Mononuclear cell (primary cell): Measurements from ENCODE around the gene DUSP10. TPM values are rescaled to one million over a fixed set of nuclear protein-coding genes. Genes with fewer than 3 reads are reported as not detected.

Experiments used
- H3K27me3 ChIP-seq: 2 replicates; pipeline ENCODE4 v1.6.0; 2011; ENCODE audit warnings: low read length, control low read depth; ENCODE audit not compliant: insufficient read depth
- H3K4me1 ChIP-seq: 2 replicates; pipeline ENCODE4 v1.5.1; 2011; ENCODE audit warnings: mild to moderate bottlenecking, low read length, control low read depth; ENCODE audit not compliant: insufficient read depth
- H3K4me3 ChIP-seq: 2 replicates; pipeline ENCODE4 v1.5.1; 2011; ENCODE audit warnings: mild to moderate bottlenecking, low read length, moderate library complexity
- H3K9me3 ChIP-seq: 2 replicates; pipeline ENCODE4 v1.5.1; 2011; ENCODE audit warnings: low read depth, mild to moderate bottlenecking, control low read depth, low read length
- total RNA-seq: library from RNA; depleted of rRNA; stranded (reverse); fragments of >200 nt; gene quantifications from one replicate; pipeline ENCODE4 v1.2.3, GENCODE V29; 2012

DUSP10 gene
- total RNA-seq, 1 donor, result 104 TPM

DNA sequence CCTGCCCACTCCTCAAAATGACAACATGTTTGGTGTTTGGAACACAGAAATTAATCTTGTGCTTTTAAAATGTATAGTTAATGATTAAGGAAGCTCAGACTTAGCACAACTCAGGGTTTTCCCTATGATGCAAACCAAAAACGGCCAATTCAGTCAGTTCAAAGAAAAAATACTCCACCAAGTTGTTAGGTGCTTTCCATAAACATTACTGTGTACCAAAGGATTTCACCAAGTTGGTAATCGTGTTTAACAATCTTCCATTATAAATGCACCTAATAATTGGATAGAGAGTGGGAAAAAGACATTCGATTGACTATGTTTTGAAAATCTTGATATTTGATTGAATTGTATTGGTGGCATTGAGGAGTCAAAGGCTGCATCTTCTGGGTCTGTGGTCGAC is 33.3 kb upstream of the DUSP10 start:
- Histone ChIP-seq H3K4me3 (no peak overlapping the region), H3K9me3 (no peaks in the 10 kb centered on the region), H3K4me1 (peaks cover 48% of the 10 kb centered on the region), H3K27me3 (no peaks in the 10 kb centered on the region)

GRCh38 chr1:221774054-221774842 is 32.4 kb upstream of the DUSP10 start:
- H3K27me3 ChIP-seq, result no peaks in the 10 kb centered on the region

DNA sequence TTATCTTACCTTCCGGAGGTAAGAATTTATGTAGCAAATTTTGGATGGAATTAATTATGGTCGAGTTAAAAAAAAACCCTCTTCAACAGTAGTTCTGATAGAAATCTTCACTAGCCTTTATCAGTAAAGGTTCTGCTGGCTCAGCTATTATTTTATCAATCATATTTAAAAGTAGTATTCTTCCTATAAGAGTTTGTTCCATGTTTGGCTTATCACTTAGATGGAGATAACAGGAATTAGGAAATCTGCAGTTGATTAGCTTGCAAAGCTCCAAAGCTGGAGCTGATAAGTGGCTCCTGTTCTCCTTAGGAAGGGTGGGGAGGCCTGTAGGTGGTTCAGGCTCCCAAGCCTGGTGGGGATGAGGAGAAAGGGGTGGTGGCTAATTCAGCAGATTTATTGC is 31.5 kb upstream of the DUSP10 start:
- H3K4me1 ChIP-seq, result peaks cover 33% of the 10 kb centered on the region
- no peaks in the 10 kb centered on the region for H3K9me3 ChIP-seq
- H3K27me3 ChIP-seq, result no peaks in the 10 kb centered on the region
- no peak overlapping the region for H3K4me3 ChIP-seq

More at GRCh38 chr1:221774054-221774842, 32.4 kb upstream of the DUSP10 start:
- Histone ChIP-seq H3K9me3 (no peaks in the 10 kb centered on the region), H3K4me1 (peaks cover 38% of the 10 kb centered on the region), H3K4me3 (no peak overlapping the region)

DNA sequence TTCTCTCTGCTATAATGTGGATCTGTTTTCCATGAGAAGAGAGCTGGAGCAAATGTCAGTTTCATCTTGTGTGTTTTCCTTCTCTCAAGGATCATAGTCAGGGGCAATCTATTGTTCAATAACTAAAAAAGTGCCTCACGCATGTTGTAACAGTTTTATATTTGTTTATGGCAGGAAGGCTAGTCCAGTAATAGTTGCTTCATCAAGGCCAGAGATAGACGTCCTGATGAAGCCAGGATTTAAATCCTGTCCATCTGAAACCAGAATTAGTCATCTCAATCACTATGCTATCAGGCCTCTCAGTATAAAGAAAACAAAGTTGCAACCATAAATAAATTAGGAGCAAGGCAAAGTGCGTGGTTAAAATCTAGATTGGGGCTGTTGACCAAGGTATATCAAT is 30.2 kb upstream of the DUSP10 start:
- Histone ChIP-seq H3K27me3 (no peaks in the 10 kb centered on the region), H3K9me3 (no peaks in the 10 kb centered on the region), H3K4me1 (peaks cover 25% of the 10 kb centered on the region), H3K4me3 (no peak overlapping the region)

GRCh38 chr1:221768444-221769066 is 26.7 kb upstream of the DUSP10 start:
- peaks cover 8% of the 10 kb centered on the region for H3K4me1 ChIP-seq
- no peaks in the 10 kb centered on the region for H3K27me3 ChIP-seq
- no peaks in the 10 kb centered on the region for H3K9me3 ChIP-seq
- H3K4me3 ChIP-seq, result no peak overlapping the region

DNA sequence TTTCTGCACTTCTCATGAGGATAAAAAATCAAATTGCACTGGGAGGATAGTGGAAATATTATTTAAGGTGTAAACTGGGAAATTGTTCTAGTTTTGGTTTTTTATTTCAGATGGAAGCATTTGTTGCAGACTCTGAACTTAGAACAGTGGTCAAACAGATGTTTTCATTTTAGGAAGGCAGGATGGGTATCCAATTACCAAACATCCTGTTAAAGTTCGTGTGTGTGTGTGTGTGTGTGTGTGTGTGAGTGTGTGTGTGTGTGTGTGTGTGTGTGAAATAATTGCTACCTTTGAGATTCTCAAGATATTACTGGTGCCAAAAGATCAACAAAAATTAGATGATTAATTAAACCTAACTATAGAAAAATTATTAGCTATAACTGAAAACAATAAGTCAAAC is 24.3 kb upstream of the DUSP10 start:
- peaks cover 8% of the 10 kb centered on the region for H3K4me1 ChIP-seq
- H3K4me3 ChIP-seq, result no peak overlapping the region
- no peaks in the 10 kb centered on the region for H3K9me3 ChIP-seq
- no peaks in the 10 kb centered on the region for H3K27me3 ChIP-seq

DNA sequence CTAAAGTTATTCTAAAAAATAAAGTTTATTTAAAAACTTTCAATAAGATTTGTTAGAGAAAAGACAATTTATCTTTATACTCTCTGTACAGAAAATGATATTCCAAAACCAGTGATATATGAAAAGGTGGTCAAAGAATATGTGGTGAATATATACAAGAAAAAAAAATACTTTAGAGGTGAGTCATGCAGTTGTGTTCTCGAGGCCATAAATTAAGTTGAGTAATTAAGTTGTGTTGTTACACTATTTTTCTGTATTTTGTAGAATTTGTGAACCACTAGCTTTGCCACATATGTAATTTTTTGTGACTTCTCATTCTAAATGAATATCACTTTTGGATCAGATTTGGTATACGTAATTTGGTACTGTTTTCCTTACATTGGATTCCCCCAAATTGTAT is 23.6 kb upstream of the DUSP10 start:
- Histone ChIP-seq H3K4me1 (peaks cover 8% of the 10 kb centered on the region), H3K4me3 (no peak overlapping the region), H3K27me3 (no peaks in the 10 kb centered on the region), H3K9me3 (no peaks in the 10 kb centered on the region)

DNA sequence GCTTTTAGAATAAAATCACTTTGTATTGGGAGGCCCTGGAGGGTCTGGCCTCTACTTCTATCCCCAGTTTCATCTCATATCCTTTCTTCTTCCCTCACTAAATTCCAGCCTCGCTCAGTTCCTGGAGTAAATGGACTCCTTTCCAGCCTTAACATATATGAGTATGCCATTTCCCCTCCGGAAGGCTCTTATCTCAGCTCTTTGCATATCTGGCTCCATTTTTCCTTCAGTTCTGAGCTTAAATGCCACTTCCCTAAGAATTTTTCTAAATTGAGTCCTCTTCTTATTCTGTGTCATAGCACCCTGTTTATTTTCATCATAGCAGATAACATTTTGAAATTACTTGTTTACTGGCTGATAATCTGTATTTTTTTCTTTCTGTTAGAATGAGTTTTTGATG is 20.2 kb upstream of the DUSP10 start:
- no peak overlapping the region for H3K4me3 ChIP-seq

DNA sequence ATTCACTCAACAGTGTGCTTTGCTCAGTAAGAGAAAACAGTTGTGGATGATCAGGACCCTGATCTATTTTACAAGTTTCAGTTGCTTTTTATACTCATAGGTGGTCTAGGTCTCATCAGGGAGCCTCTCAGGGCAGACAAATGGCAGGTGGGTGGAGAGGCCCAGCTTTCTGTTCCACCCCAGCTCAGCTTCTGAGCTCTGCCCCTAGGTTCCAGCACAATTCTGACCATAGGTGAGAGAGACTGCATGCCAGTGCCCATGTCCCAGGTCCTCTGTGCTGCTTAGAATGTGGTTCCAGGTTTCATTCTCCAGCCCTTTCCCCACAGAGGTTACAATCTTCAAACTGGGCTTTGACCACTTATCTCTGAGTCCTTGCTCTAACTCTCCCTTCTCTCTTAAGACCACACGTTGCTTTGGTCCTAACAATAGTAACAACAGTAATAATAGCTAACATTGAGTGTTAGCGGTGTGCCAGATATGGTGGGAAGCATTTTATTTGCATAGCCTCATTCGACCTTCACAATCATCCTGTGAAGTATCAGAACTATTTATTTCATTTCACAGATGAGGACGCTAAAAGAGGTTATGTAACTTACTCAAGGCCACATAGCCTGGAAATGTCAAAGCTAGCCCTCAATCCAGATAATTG is 19.6 kb upstream of the DUSP10 start:
- H3K27me3 ChIP-seq, result no peaks in the 10 kb centered on the region
- no peaks in the 10 kb centered on the region for H3K4me1 ChIP-seq
- no peaks in the 10 kb centered on the region for H3K9me3 ChIP-seq
- H3K4me3 ChIP-seq, result no peak overlapping the region

More for the DNA sequence above, 20.2 kb upstream of the DUSP10 start:
- Histone ChIP-seq H3K9me3 (no peaks in the 10 kb centered on the region), H3K4me1 (no peaks in the 10 kb centered on the region), H3K27me3 (no peaks in the 10 kb centered on the region)

DNA sequence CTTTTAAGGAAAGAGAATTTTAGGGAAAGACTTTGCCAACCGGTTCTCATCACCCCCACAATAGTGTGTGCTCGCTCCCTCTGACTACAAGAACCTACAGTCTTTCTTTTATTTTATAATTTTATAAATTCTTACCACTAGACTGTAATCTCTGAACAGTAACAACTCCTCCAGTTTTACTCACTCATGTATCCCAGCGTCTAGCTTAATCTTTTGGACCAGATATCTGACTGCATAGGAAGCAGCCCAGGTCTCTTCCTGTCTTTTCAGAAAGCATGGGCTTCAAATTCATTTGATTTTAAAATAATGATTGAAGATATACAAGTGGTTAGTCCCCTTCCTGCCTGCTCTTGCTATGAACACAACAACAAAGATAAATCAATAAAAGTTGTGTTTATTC is 19.0 kb upstream of the DUSP10 start:
- H3K9me3 ChIP-seq, result no peaks in the 10 kb centered on the region
- H3K4me1 ChIP-seq, result no peaks in the 10 kb centered on the region
- H3K27me3 ChIP-seq, result no peaks in the 10 kb centered on the region
- no peak overlapping the region for H3K4me3 ChIP-seq

DNA sequence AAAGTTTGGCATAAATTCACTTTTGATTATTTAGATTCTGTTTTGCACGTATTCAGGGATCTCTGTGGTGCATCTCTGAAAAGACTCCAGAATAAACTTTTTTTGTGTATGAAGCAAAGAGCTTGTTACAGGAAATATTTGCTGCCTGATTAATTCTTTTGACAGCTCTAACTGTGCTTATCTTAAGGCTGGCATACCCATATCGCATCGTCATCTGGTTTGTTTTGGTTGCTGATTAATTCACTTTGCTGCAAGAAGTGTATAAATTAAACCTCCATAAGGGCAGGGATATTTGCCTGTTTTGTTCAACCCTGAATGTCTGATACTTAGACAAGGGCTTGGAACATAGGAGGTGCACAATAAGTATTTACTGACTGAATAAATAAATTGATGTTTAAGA is 17.5 kb upstream of the DUSP10 start:
- Histone ChIP-seq H3K4me1 (peaks cover 7% of the 10 kb centered on the region), H3K9me3 (no peaks in the 10 kb centered on the region), H3K4me3 (no peak overlapping the region), H3K27me3 (no peaks in the 10 kb centered on the region)

DNA sequence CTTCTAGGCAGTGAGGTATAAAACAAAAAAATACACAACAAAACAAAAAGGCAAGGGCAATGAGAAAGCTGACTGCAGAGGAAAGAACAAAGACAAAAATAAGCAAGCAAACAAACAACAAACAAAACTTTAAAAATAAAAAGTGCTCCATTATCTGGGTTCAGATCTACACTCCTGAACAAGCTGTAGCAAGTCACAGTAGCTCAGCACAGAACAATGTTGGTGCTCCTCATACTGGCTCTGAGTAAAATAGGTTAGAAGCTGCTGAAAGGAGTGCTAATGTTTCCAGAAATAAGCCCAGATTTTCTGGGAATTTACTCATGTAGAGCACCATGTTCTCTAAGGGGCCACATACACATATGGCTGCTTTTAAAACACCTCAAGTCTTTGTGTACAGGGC is 16.6 kb upstream of the DUSP10 start:
- H3K27me3 ChIP-seq, result no peaks in the 10 kb centered on the region
- H3K4me3 ChIP-seq, result no peak overlapping the region
- H3K4me1 ChIP-seq, result peaks cover 7% of the 10 kb centered on the region
- no peaks in the 10 kb centered on the region for H3K9me3 ChIP-seq

DNA sequence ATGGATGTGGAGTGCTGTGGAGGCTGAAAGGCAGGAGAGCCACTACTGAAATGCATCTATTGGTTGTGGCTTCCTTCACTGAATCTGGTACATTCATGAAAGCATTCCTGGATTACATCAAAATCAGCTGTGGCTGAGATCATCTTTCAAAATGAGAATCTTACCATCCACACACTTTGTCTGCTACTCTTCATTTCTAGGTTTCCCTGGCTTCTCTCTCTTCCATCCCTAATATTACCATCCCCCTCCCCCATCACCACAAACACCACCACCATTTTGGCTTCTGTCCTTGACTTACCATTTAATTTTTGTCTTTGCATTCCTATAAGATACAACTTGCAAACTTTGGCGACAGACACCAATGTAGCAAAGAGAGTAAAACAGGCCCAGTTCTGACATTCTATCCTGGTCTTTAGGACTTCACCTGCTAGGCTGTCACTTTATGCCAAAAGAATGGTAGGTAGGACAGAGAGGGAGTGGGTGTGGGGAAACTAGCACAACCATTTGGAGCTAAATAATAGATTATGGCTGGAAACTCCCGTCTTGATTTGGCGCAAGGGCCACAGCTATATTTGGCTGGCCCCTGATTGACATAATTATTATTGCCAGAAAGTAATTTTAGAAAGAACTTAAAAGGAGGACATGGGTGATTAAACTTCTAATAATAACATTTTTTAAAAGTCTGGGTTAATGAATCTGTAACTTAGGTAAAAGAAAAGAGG is 15.1 kb upstream of the DUSP10 start:
- Histone ChIP-seq H3K4me3 (no peak overlapping the region), H3K4me1 (peaks cover 7% of the 10 kb centered on the region), H3K27me3 (no peaks in the 10 kb centered on the region), H3K9me3 (no peaks in the 10 kb centered on the region)

DNA sequence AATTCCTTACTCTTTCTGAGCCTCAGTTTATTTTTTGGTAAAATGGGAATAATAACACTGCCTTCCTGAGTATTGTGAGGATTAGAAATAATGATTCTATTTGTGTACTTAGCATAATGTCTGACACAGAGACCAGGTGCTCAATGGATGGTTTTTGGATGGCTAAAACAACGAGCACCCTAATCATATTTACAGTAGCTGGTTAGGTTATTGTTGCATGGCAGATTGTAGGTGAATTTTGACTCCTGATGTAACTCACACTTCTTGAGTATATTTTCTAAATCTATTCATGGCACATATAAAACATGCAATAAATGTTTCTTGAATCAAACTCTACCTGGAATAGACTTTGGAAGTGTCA is 11.9 kb upstream of the DUSP10 start:
- H3K9me3 ChIP-seq, result no peaks in the 10 kb centered on the region
- H3K4me1 ChIP-seq, result peaks cover 7% of the 10 kb centered on the region
- no peak overlapping the region for H3K4me3 ChIP-seq
- H3K27me3 ChIP-seq, result no peaks in the 10 kb centered on the region

DNA sequence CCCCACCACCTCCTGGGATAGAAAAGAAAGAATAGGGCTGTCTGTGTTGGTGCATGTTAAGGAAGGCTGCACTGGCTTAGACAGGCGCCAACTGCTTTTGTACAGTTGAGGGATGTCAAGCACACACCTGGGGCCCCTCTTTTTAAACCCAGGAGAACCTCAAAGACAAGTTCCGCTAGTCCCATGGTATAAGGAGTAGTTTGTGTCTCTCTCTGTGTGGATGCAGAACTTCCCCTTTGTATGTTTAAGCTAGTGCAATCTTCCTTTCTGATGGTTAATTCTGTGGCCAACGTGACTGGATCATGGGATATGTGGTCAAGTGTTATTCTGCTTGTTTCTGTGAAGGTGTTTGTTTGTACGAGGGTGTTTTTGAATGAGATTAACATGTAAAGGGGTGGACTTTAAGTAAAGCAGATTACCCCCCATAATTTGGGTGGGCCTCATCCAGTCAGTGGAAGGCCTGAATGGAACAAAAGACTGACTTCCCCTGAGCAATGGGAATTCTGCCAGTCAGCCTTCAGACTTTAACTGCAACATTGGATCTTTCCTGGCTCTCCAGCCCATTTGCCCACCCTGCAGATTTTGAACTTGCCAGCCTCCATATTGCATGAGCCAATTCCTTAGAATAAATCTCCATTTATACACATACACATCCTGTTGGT is 9.5 kb upstream of the DUSP10 start:
- Histone ChIP-seq H3K4me1 (peaks cover 7% of the 10 kb centered on the region), H3K9me3 (no peaks in the 10 kb centered on the region), H3K27me3 (no peaks in the 10 kb centered on the region), H3K4me3 (no peak overlapping the region)
